Right lobe of liver (tissue), 6 donors: ENCODE measurements around the gene GMDS. TPM values are rescaled to one million over a fixed set of nuclear protein-coding genes. Genes with fewer than 3 reads are reported as not detected.

Experiments
- ATAC-seq, 4 donors: fragments of 200-7000 bp; cut with Tn5 transposase; one replicate each; pipeline ENCODE4 v1.9.1; 2020; ENCODE audit warnings: mild to moderate bottlenecking in 4 of 4, moderate library complexity in 4 of 4
- DNase-seq, 3 donors: peaks; one replicate each; pipeline ENCODE4 v3.0.0-alpha.2; 2020
- H3K27ac ChIP-seq, 3 donors: fragments of 200-600 bp; one replicate each; pipeline ENCODE4 v1.8.0; 2022
- H3K27me3 ChIP-seq, 2 donors: fragments of 200-600 bp; one replicate each; pipeline ENCODE4 v1.8.0; 2022
- H3K36me3 ChIP-seq, 4 donors: fragments of 200-600 bp; sonication (generic) in 1 of 4; one replicate each; pipeline versions ENCODE4 v1.5.1 to v1.8.0; 2017 to 2022; ENCODE audit warnings: control low read depth in 1 of 4
- H3K4me1 ChIP-seq, 4 donors: fragments of 200-600 bp; sonication (generic) in 1 of 4; one replicate each; pipeline versions ENCODE4 v1.5.1 to v1.8.0; 2017 to 2022; ENCODE audit warnings: control low read depth in 1 of 4
- H3K4me3 ChIP-seq, 3 donors: fragments of 200-600 bp; one replicate each; pipeline ENCODE4 v1.8.0; 2022
- H3K9me3 ChIP-seq, 4 donors: fragments of 200-600 bp; sonication (generic) in 1 of 4; one replicate each; pipeline versions ENCODE4 v1.5.1 to v1.8.0; 2017 to 2022; ENCODE audit warnings: control low read depth in 1 of 4
- CTCF ChIP-seq, 4 donors: fragments of 200-600 bp in 3 of 4; fragments of 450-650 bp in 1 of 4; IDR thresholded peaks; one replicate each; pipeline versions ENCODE4 v1.5.1 to v1.8.0; 2016 to 2022; ENCODE audit warnings: antibody characterized with exemption in 4 of 4, mild to moderate bottlenecking in 2 of 4
- POLR2A ChIP-seq: fragments of 450-650 bp; IDR thresholded peaks from one replicate; pipeline ENCODE4 v1.6.1; 2017; ENCODE audit warnings: antibody characterized with exemption, mild to moderate bottlenecking
- WGBS: methylation state at CpG from one replicate; pipeline ENCODE4 v1.1.6; 2018; ENCODE audit warnings: low coverage, low lambda C conversion rate; ENCODE audit not compliant: insufficient coverage; ENCODE audit errors: missing lambda C conversion rate; 5-methylcytosine and 5-hydroxymethylcytosine counted together
- intact Hi-C, 2 donors: fragments of 100-400 bp; cut with DNase I; formaldehyde crosslinking; loops; one replicate each; pipeline versions ENCODE4 v1.11.2 to v1.14.1; 2022
- total RNA-seq, 6 experiments: library from RNA; depleted of rRNA in 2 of 6; stranded (reverse); fragments of >200 nt in 2 of 6; fragmentation: NEBNext Ultra II Directional in 3 of 6; extraction: Animal tissue kit (Norgen Biotek cat#: 25700) in 3 of 6; gene quantifications; one replicate each; pipeline versions ENCODE4 v1.1.0 to v1.2.4, GENCODE V29; 2016 to 2023
- donor health status: DM: no; HTN: yes; CAD: no.
- donor health status: DM: no; HTN: no; CAD: no.
- donor health status: DM: no; HTN: no; CAD: no.
- donor health status: DM: no; HTN: yes; CAD: no.
- donor health status: DM: no; HTN: yes; CAD: no.

The GMDS gene
- total RNA-seq, 6 experiments from 2014 or later, result 15.9 to 34.4 (median 23.4) TPM

DNA sequence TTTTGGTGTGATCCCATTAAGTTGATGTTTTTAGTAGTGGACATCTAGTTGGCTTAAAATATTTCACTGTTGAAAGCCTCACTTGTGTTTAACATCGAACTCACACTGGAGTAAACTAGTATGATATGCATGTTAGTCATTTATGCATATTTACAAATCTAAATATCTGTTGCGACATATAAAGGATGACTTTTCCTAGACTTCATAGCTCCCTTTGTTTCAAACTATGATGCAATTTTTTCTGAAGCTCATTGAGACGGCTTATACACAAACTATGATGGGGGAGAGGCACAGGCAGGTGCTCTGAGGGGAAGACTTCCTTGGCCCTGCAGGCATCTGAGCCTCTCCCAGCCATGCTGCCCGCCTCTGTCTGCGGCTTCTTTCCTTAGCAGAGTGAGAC is 647.5 kb downstream of the GMDS start:
- no peak overlapping the region for H3K4me3 ChIP-seq
- TF ChIP-seq POLR2A, result no peak
- H3K36me3 ChIP-seq, result no peaks in the 10 kb centered on the region
- peaks cover 0 to 24% of the 10 kb centered on the region in 2 donors for H3K27me3 ChIP-seq
- DNase-seq (no peak), ATAC-seq (no peak)
- no peak overlapping the region for H3K27ac ChIP-seq
- WGBS, result 64% methylated on average over 5 of the region's 5 CpGs
- H3K4me1 ChIP-seq, result no peaks in the 10 kb centered on the region
- no peaks in the 10 kb centered on the region for H3K9me3 ChIP-seq
- intact Hi-C loops, result no loop called here

DNA sequence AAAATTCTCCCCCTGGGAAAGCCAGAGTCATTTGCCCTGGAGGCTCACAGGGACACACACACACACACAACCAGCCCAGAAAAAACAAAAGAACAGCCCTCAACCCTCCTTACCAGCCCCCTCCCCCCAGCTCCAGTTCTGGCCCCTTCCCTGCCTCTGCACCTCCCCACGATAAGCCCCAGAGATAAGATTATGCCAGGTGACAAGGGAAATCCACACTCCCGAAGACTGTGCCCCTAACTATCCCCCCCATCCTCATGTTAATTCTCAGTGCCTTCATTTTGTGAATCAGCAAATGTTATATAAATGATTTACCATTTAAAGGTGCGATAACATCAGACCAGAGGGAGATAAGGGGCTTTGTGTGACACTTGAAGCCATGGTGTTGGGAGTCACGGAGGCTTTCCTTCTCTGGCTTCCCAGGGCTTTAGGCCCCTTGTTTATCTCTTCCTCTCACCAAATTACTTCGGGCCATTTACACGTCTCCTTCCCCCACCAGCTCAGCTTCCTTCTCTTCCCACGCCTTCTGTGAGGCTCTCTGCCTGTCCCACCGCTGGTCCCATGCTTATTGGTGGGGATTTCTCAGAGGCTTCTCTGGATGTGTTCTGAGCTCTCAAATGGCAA is 648.2 kb downstream of the GMDS start:
- TF ChIP-seq CTCF (IDR thresholded peaks at IDR 0.05) (no peak), POLR2A (no peak)
- H3K4me1 ChIP-seq, result no peaks in the 10 kb centered on the region
- intact Hi-C loops, result no loop called here
- DNase-seq, result no peak
- no peaks in the 10 kb centered on the region for H3K36me3 ChIP-seq
- WGBS, result 54% methylated on average over 8 of the region's 8 CpGs
- ATAC-seq, result no peak
- H3K27ac ChIP-seq, result no peak overlapping the region
- no peak overlapping the region for H3K4me3 ChIP-seq
- peaks cover 0 to 20% of the 10 kb centered on the region in 2 donors for H3K27me3 ChIP-seq
- no peaks in the 10 kb centered on the region for H3K9me3 ChIP-seq

- Histone ChIP-seq H3K36me3 (no peaks in the 10 kb centered on the region), H3K27ac (no peak overlapping the region), H3K4me3 (no peak overlapping the region), H3K27me3 (peaks cover 0 to 11% of the 10 kb centered on the region in 2 donors), H3K9me3 (no peaks in the 10 kb centered on the region), H3K4me1 (no peaks in the 10 kb centered on the region)
- DNase-seq (peak in 2 of 3 donors; percentile 61 to 72), ATAC-seq (peak; percentile 90 to 98 (median 96))
- intact Hi-C loops, result no loop called here
- WGBS, result 2% methylated on average over 23 of the region's 25 CpGs
- TF ChIP-seq CTCF (IDR thresholded peaks at IDR 0.05) (peak; percentile 92 to 94 (median 93)), POLR2A (no peak)
Observed at GRCh38 chr6:1596088-1596852, 649.1 kb downstream of the GMDS start.

- Histone ChIP-seq H3K4me1 (no peaks in the 10 kb centered on the region), H3K27me3 (peaks cover 0 to 7% of the 10 kb centered on the region in 2 donors), H3K4me3 (no peak overlapping the region), H3K27ac (no peak overlapping the region), H3K9me3 (no peaks in the 10 kb centered on the region), H3K36me3 (no peaks in the 10 kb centered on the region)
- 25% methylated on average over 12 of the region's 28 CpGs for WGBS
- intact Hi-C loops, result no loop called here
- TF ChIP-seq CTCF (IDR thresholded peaks at IDR 0.05), result no peak
- no peak for TF ChIP-seq POLR2A
- ATAC-seq, result no peak
- DNase-seq, result peak in 1 of 3 donors; percentile 51
Observed at GRCh38 chr6:1595271-1596087, 649.9 kb downstream of the GMDS start.
